Neural crest cell (in vitro differentiated cells): ENCODE measurements around the gene EPB41L3. TPM values are rescaled to one million over a fixed set of nuclear protein-coding genes. Genes with fewer than 3 reads are reported as not detected.

ENCODE experiments used
- DNase-seq: peaks from one replicate; pipeline ENCODE4 v3.0.0; 2021; ENCODE audit warnings: low read depth, mixed read lengths, low spot score
- H3K27ac Mint-ChIP-seq: one replicate; pipeline ENCODE4 v1.8.0; 2021; ENCODE audit warnings: mild to moderate bottlenecking, mixed read lengths; ENCODE audit not compliant: unreplicated experiment
- H3K27me3 Mint-ChIP-seq: 2 replicates; pipeline ENCODE4 v1.8.0; 2021; ENCODE audit warnings: low read depth, mild to moderate bottlenecking, mixed read lengths
- H3K36me3 Mint-ChIP-seq: 2 replicates; pipeline ENCODE4 v1.8.0; 2021; ENCODE audit warnings: low read depth, mild to moderate bottlenecking, mixed read lengths
- H3K4me1 Mint-ChIP-seq: 2 replicates; pipeline ENCODE4 v1.8.0; 2021; ENCODE audit warnings: mixed read lengths
- H3K4me3 Mint-ChIP-seq: one replicate; pipeline ENCODE4 v1.8.0; 2021; ENCODE audit warnings: mild to moderate bottlenecking, mixed read lengths
- H3K9me3 Mint-ChIP-seq: 2 replicates; pipeline ENCODE4 v1.8.0; 2021; ENCODE audit warnings: mixed read lengths
- CTCF ChIP-seq: fragments of 200-600 bp; sonication (generic); conservative IDR thresholded peaks from 2 replicates; pipeline ENCODE4 v1.5.0; 2021; ENCODE audit warnings: antibody characterized with exemption, mild to moderate bottlenecking
- total RNA-seq: library from RNA; stranded (reverse); gene quantifications from 2 replicates; pipeline ENCODE4 v1.2.1, GENCODE V29; 2021

Gene EPB41L3
- total RNA-seq, 1 donor from 2014 or later: 13.1 TPM

GRCh38 chr18:5530629-5531178 lies 13.1 kb downstream of the EPB41L3 start:
- Mint-ChIP-seq H3K36me3 (peaks cover 2% of the 10 kb centered on the region), H3K9me3 (no peaks in the 10 kb centered on the region), H3K27me3 (no peaks in the 10 kb centered on the region), H3K27ac (peak overlapping the region; percentile 85), H3K4me3 (no peak overlapping the region), H3K4me1 (peaks cover 7% of the 10 kb centered on the region)
- no peak for TF ChIP-seq CTCF
- DNase-seq: no peak

- TF ChIP-seq CTCF: no peak
- DNase-seq: no peak
- no peaks in the 10 kb centered on the region for H3K36me3 Mint-ChIP-seq
- H3K27me3 Mint-ChIP-seq: no peaks in the 10 kb centered on the region
- H3K9me3 Mint-ChIP-seq: no peaks in the 10 kb centered on the region
- peaks cover 12% of the 10 kb centered on the region for H3K4me1 Mint-ChIP-seq
- no peak overlapping the region for H3K27ac Mint-ChIP-seq
- no peak overlapping the region for H3K4me3 Mint-ChIP-seq
Measured at GRCh38 chr18:5529471-5529870, 14.3 kb downstream of the EPB41L3 start.

GRCh38 chr18:5527603-5528002 lies 16.2 kb downstream of the EPB41L3 start:
- Mint-ChIP-seq H3K9me3 (no peaks in the 10 kb centered on the region), H3K27me3 (no peaks in the 10 kb centered on the region), H3K4me3 (no peak overlapping the region), H3K36me3 (no peaks in the 10 kb centered on the region), H3K27ac (no peak overlapping the region), H3K4me1 (peaks cover 12% of the 10 kb centered on the region)
- no peak for DNase-seq
- no peak for TF ChIP-seq CTCF

GRCh38 chr18:5524660-5525059 lies 19.1 kb downstream of the EPB41L3 start:
- H3K27ac Mint-ChIP-seq: no peak overlapping the region

GRCh38 chr18:5521000-5521399 lies 22.8 kb downstream of the EPB41L3 start:
- TF ChIP-seq CTCF: no peak
- Mint-ChIP-seq H3K4me1 (peaks cover 5% of the 10 kb centered on the region), H3K4me3 (no peak overlapping the region), H3K36me3 (no peaks in the 10 kb centered on the region), H3K27me3 (no peaks in the 10 kb centered on the region), H3K27ac (no peak overlapping the region), H3K9me3 (no peaks in the 10 kb centered on the region)
- DNase-seq: no peak

More at GRCh38 chr18:5524660-5525059, 19.1 kb downstream of the EPB41L3 start:
- H3K36me3 Mint-ChIP-seq: no peaks in the 10 kb centered on the region
- H3K4me1 Mint-ChIP-seq: peaks cover 5% of the 10 kb centered on the region
- H3K27me3 Mint-ChIP-seq: no peaks in the 10 kb centered on the region
- no peaks in the 10 kb centered on the region for H3K9me3 Mint-ChIP-seq
- TF ChIP-seq CTCF: no peak
- no peak overlapping the region for H3K4me3 Mint-ChIP-seq
- DNase-seq: no peak

GRCh38 chr18:5520464-5520863 lies 23.3 kb downstream of the EPB41L3 start:
- Mint-ChIP-seq H3K27ac (no peak overlapping the region), H3K9me3 (no peaks in the 10 kb centered on the region), H3K36me3 (no peaks in the 10 kb centered on the region), H3K4me1 (peaks cover 5% of the 10 kb centered on the region), H3K27me3 (no peaks in the 10 kb centered on the region), H3K4me3 (no peak overlapping the region)
- no peak for TF ChIP-seq CTCF
- DNase-seq: no peak
